AG10803 (cell line): ENCODE data around the gene SLC26A9.

Experiments
- DNase-seq: peaks from one replicate; pipeline ENCODE4 v3.0.0; 2010; ENCODE audit warnings: low read depth
- H3K4me3 ChIP-seq: 2 replicates; pipeline ENCODE4 v1.5.1; 2011; ENCODE audit warnings: mild to moderate bottlenecking, low read length, control low read depth
- CTCF ChIP-seq: conservative IDR thresholded peaks from 2 replicates; pipeline ENCODE4 v1.5.1; 2011; ENCODE audit warnings: mild to moderate bottlenecking, low read length, control low read depth, inconsistent platforms

Gene SLC26A9

GRCh38 chr1:205948886-205949285, 5.6 kb upstream of the SLC26A9 start:
- no peak for TF ChIP-seq CTCF
- no peak for DNase-seq
- no peak overlapping the region for H3K4me3 ChIP-seq

- no peak for TF ChIP-seq CTCF
- DNase-seq, result no peak
- no peak overlapping the region for H3K4me3 ChIP-seq
Measured at GRCh38 chr1:205948039-205948438, 4.8 kb upstream of the SLC26A9 start.

- TF ChIP-seq CTCF, result no peak
- H3K4me3 ChIP-seq, result no peak overlapping the region
- no peak for DNase-seq
Measured at GRCh38 chr1:205947024-205947423, 3.8 kb upstream of the SLC26A9 start.

GRCh38 chr1:205945069-205945468, 1.8 kb upstream of the SLC26A9 start:
- TF ChIP-seq CTCF, result no peak
- H3K4me3 ChIP-seq, result no peak overlapping the region
- DNase-seq, result no peak

GRCh38 chr1:205944525-205944924, 1.3 kb upstream of the SLC26A9 start:
- DNase-seq, result no peak
- TF ChIP-seq CTCF, result no peak
- no peak overlapping the region for H3K4me3 ChIP-seq

GRCh38 chr1:205942631-205943159, 561 bp downstream of the SLC26A9 start:
- H3K4me3 ChIP-seq, result no peak overlapping the region
- no peak for TF ChIP-seq CTCF
- no peak for DNase-seq

- H3K4me3 ChIP-seq, result no peak overlapping the region
- no peak for DNase-seq
- TF ChIP-seq CTCF, result no peak
Measured at GRCh38 chr1:205940710-205941109, 2.5 kb downstream of the SLC26A9 start.
